ENCODE results near the gene CENPF.

DNA sequence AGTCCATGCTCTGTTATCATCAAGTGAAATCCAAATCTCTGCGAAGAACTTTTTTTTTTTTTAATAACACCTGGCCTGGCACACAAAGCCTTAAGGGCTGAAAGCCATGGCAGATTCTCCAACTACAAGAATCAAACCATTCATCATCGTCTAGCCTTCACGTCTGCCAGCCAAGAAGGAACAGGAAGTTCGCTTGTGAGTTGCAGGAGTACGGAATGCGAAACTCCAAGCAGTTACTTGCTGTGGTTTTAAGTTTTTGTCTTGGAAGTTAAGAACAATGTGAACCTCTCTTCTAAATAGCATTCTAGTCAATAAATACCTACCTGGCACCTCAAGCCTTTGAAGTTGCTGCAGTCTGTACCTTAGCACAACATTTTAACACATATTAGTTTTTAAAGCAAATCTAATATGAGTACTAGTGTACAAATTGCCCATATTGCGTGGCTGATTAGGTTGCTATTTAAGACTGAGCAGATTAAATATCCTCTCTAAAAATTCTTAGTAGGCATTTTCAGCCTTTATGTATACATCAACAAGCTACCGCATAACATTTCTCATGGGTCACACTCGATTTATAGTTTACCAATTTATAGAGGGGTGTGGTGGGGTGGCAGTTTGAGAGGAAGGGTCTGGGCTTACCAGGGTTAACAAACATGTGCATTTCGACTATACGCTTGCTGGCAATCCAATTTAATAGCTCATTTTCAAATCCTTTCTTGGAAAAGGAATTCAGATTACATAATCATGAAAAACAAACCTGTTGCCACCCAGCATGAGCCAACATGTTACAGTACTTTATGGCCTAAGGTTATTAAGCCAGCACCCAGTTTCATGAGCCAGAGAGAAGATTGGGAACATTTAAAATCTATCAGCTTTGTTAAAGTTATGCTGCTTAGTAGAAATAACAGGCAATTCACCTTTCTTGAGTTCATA is 29.3 kb upstream of the CENPF start:
- no peak for TF ChIP-seq CTCF (IDR thresholded peaks at IDR 0.05; ENCODE audit: poor library complexity, severe bottlenecking)
- no peak for TF ChIP-seq POLR2AphosphoS5 (IDR thresholded peaks at IDR 0.05)
- TF ChIP-seq EP300 (conservative IDR thresholded peaks at IDR 0.05; ENCODE audit: poor library complexity, severe bottlenecking), result no peak
- TF ChIP-seq SMC3 (conservative IDR thresholded peaks at IDR 0.05; ENCODE audit: poor library complexity), result no peak
- TF ChIP-seq EZH2 (IDR thresholded peaks at IDR 0.05; ENCODE audit: borderline replicate concordance, insufficient read depth, low read length, poor library complexity, severe bottlenecking), result no peak
- no peak for TF ChIP-seq RAD21 (conservative IDR thresholded peaks at IDR 0.05)
- TF ChIP-seq, protein P1, sequence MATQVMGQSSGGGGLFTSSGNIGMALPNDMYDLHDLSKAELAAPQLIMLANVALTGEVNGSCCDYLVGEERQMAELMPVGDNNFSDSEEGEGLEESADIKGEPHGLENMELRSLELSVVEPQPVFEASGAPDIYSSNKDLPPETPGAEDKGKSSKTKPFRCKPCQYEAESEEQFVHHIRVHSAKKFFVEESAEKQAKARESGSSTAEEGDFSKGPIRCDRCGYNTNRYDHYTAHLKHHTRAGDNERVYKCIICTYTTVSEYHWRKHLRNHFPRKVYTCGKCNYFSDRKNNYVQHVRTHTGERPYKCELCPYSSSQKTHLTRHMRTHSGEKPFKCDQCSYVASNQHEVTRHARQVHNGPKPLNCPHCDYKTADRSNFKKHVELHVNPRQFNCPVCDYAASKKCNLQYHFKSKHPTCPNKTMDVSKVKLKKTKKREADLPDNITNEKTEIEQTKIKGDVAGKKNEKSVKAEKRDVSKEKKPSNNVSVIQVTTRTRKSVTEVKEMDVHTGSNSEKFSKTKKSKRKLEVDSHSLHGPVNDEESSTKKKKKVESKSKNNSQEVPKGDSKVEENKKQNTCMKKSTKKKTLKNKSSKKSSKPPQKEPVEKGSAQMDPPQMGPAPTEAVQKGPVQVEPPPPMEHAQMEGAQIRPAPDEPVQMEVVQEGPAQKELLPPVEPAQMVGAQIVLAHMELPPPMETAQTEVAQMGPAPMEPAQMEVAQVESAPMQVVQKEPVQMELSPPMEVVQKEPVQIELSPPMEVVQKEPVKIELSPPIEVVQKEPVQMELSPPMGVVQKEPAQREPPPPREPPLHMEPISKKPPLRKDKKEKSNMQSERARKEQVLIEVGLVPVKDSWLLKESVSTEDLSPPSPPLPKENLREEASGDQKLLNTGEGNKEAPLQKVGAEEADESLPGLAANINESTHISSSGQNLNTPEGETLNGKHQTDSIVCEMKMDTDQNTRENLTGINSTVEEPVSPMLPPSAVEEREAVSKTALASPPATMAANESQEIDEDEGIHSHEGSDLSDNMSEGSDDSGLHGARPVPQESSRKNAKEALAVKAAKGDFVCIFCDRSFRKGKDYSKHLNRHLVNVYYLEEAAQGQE (IDR thresholded peaks at IDR 0.05; ENCODE audit: borderline replicate concordance), result no peak

Measured in neural cell (in vitro differentiated cells).